GM12878 (cell line): ENCODE data around the gene NFATC1. TPM values are rescaled to one million over a fixed set of nuclear protein-coding genes. Genes with fewer than 3 reads are reported as not detected.

Experiments used
- ATAC-seq: fragments of 200-7000 bp; cut with Tn5 transposase; 3 replicates; pipeline ENCODE4 v1.9.1; 2020; ENCODE audit warnings: mild to moderate bottlenecking, moderate library complexity
- BruUV-seq: library from RNA; stranded (reverse); fragments of 400-500 nt; replicated peaks from 2 replicates; lab custom pipeline; 2021; lab: Mats Ljungman, UMichigan
- CTCF ChIA-PET: fragments of 300-600 bp; sonication (Branson Sonifier 250); formaldehyde crosslinking; extraction: SDS; loops from one replicate; lab custom pipeline; 2021; ENCODE audit warnings: inconsistent platforms; lab: Yijun Ruan, JAX
- POLR2A ChIA-PET: fragments of 350-600 bp; formaldehyde crosslinking; extraction: SDS; loops from one replicate; lab custom pipeline; 2021; ENCODE audit warnings: inconsistent platforms; lab: Charles Lee
- RAD21 ChIA-PET: fragments of 300-600 bp; sonication (Branson Sonifier 250); formaldehyde crosslinking; loops from one replicate; lab custom pipeline; 2023; ENCODE audit warnings: antibody characterized with exemption; ENCODE audit not compliant: unreplicated experiment; lab: Charles Lee
- SMC1A ChIA-PET: fragments of 300-600 bp; sonication (Branson Sonifier 250); formaldehyde crosslinking; loops from one replicate; lab custom pipeline; 2023; ENCODE audit not compliant: unreplicated experiment, uncharacterized antibody; lab: Charles Lee
- DNase-seq: peaks from one replicate; pipeline ENCODE4 v3.0.0-alpha.2; 2011; ENCODE audit warnings: low read depth, low spot score
- FAIRE-seq: peaks from 3 replicates; lab custom pipeline; 2011; peaks lifted over from hg19 to GRCh38; lab: Jason Lieb, UNC
- H2AFZ ChIP-seq: 2 replicates; pipeline ENCODE4 v1.6.0; 2011; ENCODE audit warnings: low read depth, low read length, control low read depth; ENCODE audit not compliant: control insufficient read depth
- H3K27ac ChIP-seq: 2 replicates; pipeline ENCODE4 v1.5.1; 2011; ENCODE audit warnings: control low read depth; ENCODE audit not compliant: control insufficient read depth, insufficient read depth
- H3K27me3 ChIP-seq, 2 experiments: replicated peaks in 1 of 2; 2 replicates each; pipeline versions ENCODE4 v1.6.0 to v1.6.1; 2011; ENCODE audit warnings: low read length in 1 of 2; ENCODE audit not compliant: control insufficient read depth in 2 of 2, insufficient read depth in 2 of 2
- H3K36me3 ChIP-seq, 2 experiments: 2 replicates each; pipeline ENCODE4 v1.5.1; 2011; ENCODE audit warnings: low read length in 1 of 2; ENCODE audit not compliant: control insufficient read depth in 2 of 2, insufficient read depth in 2 of 2
- H3K4me1 ChIP-seq: 2 replicates; pipeline ENCODE4 v1.6.1; 2011; ENCODE audit warnings: mild to moderate bottlenecking, low read length, moderate library complexity, mixed read lengths; ENCODE audit not compliant: control insufficient read depth, insufficient read depth
- H3K4me2 ChIP-seq: 2 replicates; pipeline ENCODE4 v1.6.0; 2011; ENCODE audit warnings: control low read depth; ENCODE audit not compliant: control insufficient read depth, insufficient read depth
- H3K4me3 ChIP-seq: fragments of 200-600 bp; sonication (generic); 2 replicates; pipeline ENCODE4 v1.5.1; 2016
- H3K79me2 ChIP-seq: 2 replicates; pipeline ENCODE4 v1.6.0; 2011; ENCODE audit warnings: low read length; ENCODE audit not compliant: control insufficient read depth, insufficient read depth
- H3K9ac ChIP-seq: 2 replicates; pipeline ENCODE4 v1.8.0; 2011; ENCODE audit warnings: low read length, control low read depth, mixed read lengths; ENCODE audit not compliant: control insufficient read depth, insufficient read depth
- H3K9me3 ChIP-seq: replicated peaks from 3 replicates; pipeline ENCODE4 v1.5.1; 2011; ENCODE audit warnings: mild to moderate bottlenecking, low read length; ENCODE audit not compliant: control insufficient read depth, insufficient read depth
- H4K20me1 ChIP-seq: 2 replicates; pipeline ENCODE4 v1.6.0; 2011; ENCODE audit not compliant: control insufficient read depth, insufficient read depth
- BCLAF1 ChIP-seq: fragments of 450-650 bp; IDR thresholded peaks from 2 replicates; pipeline ENCODE4 v1.6.1; 2017; ENCODE audit warnings: antibody characterized with exemption, mild to moderate bottlenecking, moderate library complexity
- MYB ChIP-seq: fragments of 150-350 bp; IDR thresholded peaks from 2 replicates; pipeline ENCODE4 v1.6.1; 2014; ENCODE audit warnings: mild to moderate bottlenecking, low read depth, low read length, borderline replicate concordance
- NBN ChIP-seq: fragments of 450-650 bp; IDR thresholded peaks from 2 replicates; pipeline ENCODE4 v1.6.1; 2016
- NRF1 ChIP-seq: conservative IDR thresholded peaks from 2 replicates; pipeline ENCODE4 v1.6.1; 2011; ENCODE audit warnings: mild to moderate bottlenecking, low read depth, low read length, improper control_type of control experiment
- SUPT20H ChIP-seq: IDR thresholded peaks from 2 replicates; pipeline ENCODE4 v1.6.1; 2011; ENCODE audit warnings: low read depth, mild to moderate bottlenecking, low read length, moderate library complexity, borderline replicate concordance; ENCODE audit not compliant: control insufficient read depth
- TCF3 ChIP-seq: IDR thresholded peaks from 2 replicates; pipeline ENCODE4 v1.6.1; 2012; ENCODE audit warnings: low read depth, mild to moderate bottlenecking, low read length, borderline replicate concordance; ENCODE audit not compliant: insufficient read depth
- WGBS: methylation state at CpG from one replicate; pipeline ENCODE4 v1.1.6; 2016; ENCODE audit warnings: low lambda C conversion rate; ENCODE audit not compliant: insufficient replicate concordance, insufficient coverage; ENCODE audit errors: missing lambda C conversion rate; 5-methylcytosine and 5-hydroxymethylcytosine counted together
- in situ Hi-C: fragments of 300-500 bp; cut with MboI; formaldehyde crosslinking; loops from 9 replicates; pipeline ENCODE4 v1.14.3; 2018; ENCODE audit warnings: mixed read lengths
- intact Hi-C: fragments of 100-400 bp; cut with micrococcal nuclease; formaldehyde crosslinking; loops from one replicate; pipeline ENCODE4 v1.14.2; 2022; ENCODE audit not compliant: unreplicated experiment
- polyA plus RNA-seq, 11 experiments: library from polyadenylated mRNA; depleted of rRNA in 4 of 11; unstranded in 6 of 11; stranded (reverse) in 5 of 11; fragments of >200 nt; fragmentation: Nextera tagmentation in 4 of 11; fragmentation: Illumina TruSeq in 1 of 11; extraction: Ambion mirVana in 4 of 11; extraction: Trizol in 1 of 11; gene quantifications; 1 replicate in 1 of 11; 2 replicates in 10 of 11; pipeline versions ENCODE4 v1.2.1 to v1.2.3, GENCODE V29; 2011 to 2016; ENCODE audit warnings: inconsistent platforms in 2 of 11, missing spikeins in 2 of 11, low read depth in 1 of 11
- total RNA-seq, 4 experiments: library from RNA; depleted of rRNA in 3 of 4; stranded (reverse); fragments of >200 nt in 3 of 4; fragmentation: Illumina TruSeq in 1 of 4; extraction: Trizol in 1 of 4; gene quantifications; 2 replicates each; pipeline versions ENCODE4 v1.2.1 to v1.2.3, GENCODE V29; 2013 to 2021

NFATC1 gene
- total and polyA plus RNA-seq, 10 of the 15 experiments (the other 5 are each of a cell fraction or from before 2014, with no cell fraction given): 0.84 to 20.8 (median 5.1) TPM

DNA sequence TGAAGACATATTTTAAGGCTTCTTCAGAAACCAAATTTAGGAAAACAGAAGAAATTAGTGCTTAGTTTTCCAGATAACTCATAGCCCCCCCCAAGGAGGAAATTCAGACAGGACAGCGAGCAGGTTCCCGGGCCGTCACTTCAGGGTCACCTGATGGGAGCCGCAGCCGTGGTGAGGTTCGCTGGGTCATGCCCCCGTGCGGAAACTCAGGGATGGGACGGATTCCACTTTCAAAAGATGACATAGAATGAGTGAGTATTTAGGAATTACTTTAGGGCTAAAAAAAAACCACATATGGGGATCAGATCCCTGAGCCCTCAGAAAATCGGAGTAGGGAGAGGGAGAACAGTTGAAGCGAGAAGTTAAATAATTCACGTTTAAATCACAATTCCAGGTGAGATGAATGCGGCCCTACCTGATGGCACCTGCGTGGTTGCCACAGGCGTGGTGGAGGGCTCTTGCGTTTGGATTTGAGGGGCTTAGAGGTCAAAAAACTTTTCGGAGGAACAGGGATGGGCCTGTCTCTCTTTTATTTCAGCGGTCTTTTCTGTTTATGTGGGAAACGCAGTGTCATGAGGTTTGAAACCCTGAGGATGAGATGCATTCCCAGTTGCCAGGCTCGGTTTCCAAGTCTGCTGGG, 114.4 kb downstream of the NFATC1 start:
- ATAC-seq (no peak), FAIRE-seq (no peak), DNase-seq (no peak)
- SMC1A ChIA-PET: interaction anchor here (0.9 to 1.6 kb wide), 2 partner anchors 13 to 131 kb away, joined by 3 to 6 read pairs; no protein-coding TSS in a partner anchor
- H3K27ac ChIP-seq: no peak overlapping the region
- no peak overlapping the region for H2AFZ ChIP-seq
- H3K36me3 ChIP-seq: no peaks in the 10 kb centered on the region; a peak in 1 of 4 replicates
- CTCF ChIA-PET: interaction anchor here (2.8 kb wide), 1 partner anchor 13 kb away, joined by 14 read pairs; no protein-coding TSS in a partner anchor
- BruUV-seq: no TSS peak
- H3K9me3 ChIP-seq: no peaks in the 10 kb centered on the region
- H3K9ac ChIP-seq: no peak overlapping the region
- intact Hi-C loops (no loop called here), in situ Hi-C loops (loop anchor here (10.0 kb wide), 1 partner anchor 105 kb away; no protein-coding TSS in a partner anchor)
- POLR2A ChIA-PET: no interaction called here
- H3K4me1 ChIP-seq: peaks cover 33% of the 10 kb centered on the region
- H3K27me3 ChIP-seq: no peaks in the 10 kb centered on the region
- WGBS: 84% methylated on average over 20 of the region's 20 CpGs
- RAD21 ChIA-PET: interaction anchor here (4.1 kb wide), 1 partner anchor 13 kb away, joined by 19 read pairs; no protein-coding TSS in a partner anchor
- H3K4me3 ChIP-seq: no peak overlapping the region
- H3K79me2 ChIP-seq: no peaks in the 10 kb centered on the region
- TF ChIP-seq BCLAF1: no peak
- TF ChIP-seq TCF3: no peak
- no peak for TF ChIP-seq MYB
- TF ChIP-seq NRF1: no peak
- TF ChIP-seq SUPT20H: no peak
- TF ChIP-seq NBN: no peak
- H3K4me2 ChIP-seq: no peak overlapping the region
- no peaks in the 10 kb centered on the region for H4K20me1 ChIP-seq
